GM12864 (cell line): ENCODE measurements around the gene B3GAT1.

Experiments used
- DNase-seq: peaks from one replicate; pipeline ENCODE4 v3.0.0-alpha.2; 2011; ENCODE audit warnings: low read depth
- H3K4me3 ChIP-seq: 2 replicates; pipeline ENCODE4 v1.5.1; 2011; ENCODE audit warnings: mild to moderate bottlenecking, low read depth, low read length, control low read depth
- CTCF ChIP-seq: IDR thresholded peaks from 2 replicates; pipeline ENCODE4 v1.5.1; 2011; ENCODE audit warnings: low read depth, mild to moderate bottlenecking, moderate library complexity, low read length, control low read depth, inconsistent platforms; ENCODE audit errors: missing control alignments

Gene B3GAT1

GRCh38 chr11:134454146-134454690, 42.2 kb upstream of the B3GAT1 start:
- DNase-seq = no peak
- H3K4me3 ChIP-seq = no peak overlapping the region
- TF ChIP-seq CTCF = no peak

- no peak overlapping the region for H3K4me3 ChIP-seq
- no peak for DNase-seq
- TF ChIP-seq CTCF = no peak
Observed at GRCh38 chr11:134453441-134453840, 41.4 kb upstream of the B3GAT1 start.

- no peak for DNase-seq
- no peak for TF ChIP-seq CTCF
- no peak overlapping the region for H3K4me3 ChIP-seq
Observed at GRCh38 chr11:134452838-134453155, 40.8 kb upstream of the B3GAT1 start.

- no peak overlapping the region for H3K4me3 ChIP-seq
- DNase-seq = no peak
- TF ChIP-seq CTCF = no peak
Observed at GRCh38 chr11:134452026-134452837, 40.2 kb upstream of the B3GAT1 start.

- DNase-seq = no peak
- no peak for TF ChIP-seq CTCF
- H3K4me3 ChIP-seq = no peak overlapping the region
Observed at GRCh38 chr11:134450186-134450585, 38.1 kb upstream of the B3GAT1 start.

- DNase-seq = no peak
- H3K4me3 ChIP-seq = no peak overlapping the region
- no peak for TF ChIP-seq CTCF
Observed at GRCh38 chr11:134449713-134450112, 37.7 kb upstream of the B3GAT1 start.

- no peak for DNase-seq
- H3K4me3 ChIP-seq = no peak overlapping the region
- no peak for TF ChIP-seq CTCF
Observed at GRCh38 chr11:134449051-134449450, 37.0 kb upstream of the B3GAT1 start.
